ENCODE data around the gene TRIO.

TRIO gene

DNA sequence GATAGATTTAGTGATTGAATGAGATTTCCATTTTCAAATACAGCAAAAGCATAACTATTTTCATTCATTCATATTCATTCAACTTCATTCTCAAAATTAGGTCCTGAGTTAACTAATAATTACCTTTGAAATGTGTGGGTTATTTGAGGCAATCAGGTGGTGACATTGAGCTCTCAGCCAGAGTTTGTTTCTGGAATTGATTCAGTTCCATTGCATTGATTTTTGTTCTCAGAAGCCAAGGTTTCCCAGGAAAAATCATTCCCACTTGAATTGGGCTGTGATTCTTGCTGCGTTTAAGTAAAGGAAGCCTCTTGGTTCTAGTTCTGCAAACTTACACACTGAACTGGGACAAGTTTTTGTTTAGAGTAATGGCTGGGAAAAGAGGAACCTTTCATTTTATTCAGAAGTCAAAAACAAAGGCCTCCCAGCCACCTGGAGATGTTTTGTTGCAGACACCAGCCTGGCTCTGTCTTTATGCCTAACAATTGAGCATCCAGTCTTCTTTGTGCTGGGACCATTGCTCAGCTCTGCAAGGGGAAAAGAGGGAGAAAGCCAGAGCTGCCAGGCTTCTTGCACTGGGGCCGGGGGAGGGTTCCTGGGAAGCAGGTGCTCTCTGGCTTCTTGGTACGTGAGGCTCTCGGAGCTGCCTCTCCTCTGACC lies 198.6 kb downstream of the TRIO start:
- Mint-ChIP-seq H3K36me3 (ENCODE audit: low read depth) (no peaks in the 10 kb centered on the region), H3K4me1 (ENCODE audit: low read depth) (peaks cover 10% of the 10 kb centered on the region), H3K4me3 (no peak overlapping the region), H3K27me3 (no peaks in the 10 kb centered on the region), H3K9me3 (no peaks in the 10 kb centered on the region), H3K27ac (no peak overlapping the region)

DNA sequence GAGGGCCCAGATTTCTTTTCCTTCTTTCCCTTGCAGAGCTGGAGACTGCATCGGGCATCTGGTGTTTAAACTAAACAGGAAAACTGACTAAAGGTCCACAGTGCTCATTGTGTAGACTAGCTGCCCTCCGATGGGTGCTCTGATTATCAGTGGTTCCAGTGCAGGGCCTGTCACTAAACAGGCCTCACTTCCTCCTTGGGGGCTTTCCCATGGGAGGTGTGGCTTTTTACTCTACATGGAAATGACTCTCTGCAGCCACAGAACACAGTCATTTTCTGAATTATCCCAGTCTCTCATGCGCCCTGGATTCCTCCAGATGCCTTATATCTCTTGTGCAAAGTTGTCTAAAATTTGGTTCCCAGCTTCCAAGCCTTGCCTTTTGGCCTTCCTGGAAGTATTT lies 199.2 kb downstream of the TRIO start:
- Mint-ChIP-seq H3K4me3 (no peak overlapping the region), H3K4me1 (ENCODE audit: low read depth) (peaks cover 10% of the 10 kb centered on the region), H3K27ac (no peak overlapping the region), H3K9me3 (no peaks in the 10 kb centered on the region), H3K27me3 (no peaks in the 10 kb centered on the region), H3K36me3 (ENCODE audit: low read depth) (no peaks in the 10 kb centered on the region)

DNA sequence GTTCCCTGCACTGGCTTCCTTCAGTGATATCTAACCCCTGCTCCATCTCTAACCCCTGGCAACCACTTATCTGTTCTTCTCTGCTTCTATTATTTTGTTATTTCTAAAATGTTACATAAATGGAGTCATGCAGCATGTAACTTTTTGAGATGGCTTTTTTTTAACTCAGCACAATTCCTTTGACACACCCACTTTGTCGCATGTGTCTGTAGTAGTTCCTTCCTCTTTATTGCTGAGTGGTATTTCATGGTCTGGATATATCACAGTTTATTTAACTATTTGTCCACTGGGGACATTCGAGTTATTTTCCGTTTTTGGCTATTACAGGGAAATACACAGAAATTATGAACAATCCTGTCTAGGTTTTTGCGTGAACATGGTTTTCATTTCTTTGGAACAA lies 200.2 kb downstream of the TRIO start:
- H3K27ac Mint-ChIP-seq: no peak overlapping the region
- H3K4me3 Mint-ChIP-seq: no peak overlapping the region
- peaks cover 10% of the 10 kb centered on the region for H3K4me1 Mint-ChIP-seq (ENCODE audit: low read depth)
- no peaks in the 10 kb centered on the region for H3K9me3 Mint-ChIP-seq
- no peaks in the 10 kb centered on the region for H3K36me3 Mint-ChIP-seq (ENCODE audit: low read depth)
- no peaks in the 10 kb centered on the region for H3K27me3 Mint-ChIP-seq

DNA sequence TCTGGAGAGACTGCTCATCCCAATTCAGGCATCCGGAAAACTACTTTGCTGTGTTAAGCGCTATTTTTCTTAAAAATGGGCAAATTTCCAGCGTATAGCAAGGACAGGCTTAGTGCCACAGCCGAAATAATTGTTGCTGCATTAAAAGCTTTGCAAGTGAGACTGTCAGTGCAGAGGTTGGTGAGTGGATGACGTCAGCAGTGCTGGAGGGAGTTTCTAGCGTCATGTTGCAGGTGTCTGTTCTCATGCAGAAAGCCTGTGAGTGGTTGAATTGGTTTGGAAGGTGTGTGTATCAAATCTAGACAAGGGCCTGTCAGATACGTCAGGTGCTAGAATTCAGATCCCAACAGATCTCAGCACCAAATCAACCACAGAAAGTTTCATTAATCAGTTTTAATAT lies 204.4 kb downstream of the TRIO start:
- no peak overlapping the region for H3K4me3 Mint-ChIP-seq
- H3K27me3 Mint-ChIP-seq: no peaks in the 10 kb centered on the region
- H3K9me3 Mint-ChIP-seq: peaks cover 3% of the 10 kb centered on the region
- peaks cover 7% of the 10 kb centered on the region for H3K4me1 Mint-ChIP-seq (ENCODE audit: low read depth)
- H3K27ac Mint-ChIP-seq: no peak overlapping the region
- H3K36me3 Mint-ChIP-seq (ENCODE audit: low read depth): no peaks in the 10 kb centered on the region

DNA sequence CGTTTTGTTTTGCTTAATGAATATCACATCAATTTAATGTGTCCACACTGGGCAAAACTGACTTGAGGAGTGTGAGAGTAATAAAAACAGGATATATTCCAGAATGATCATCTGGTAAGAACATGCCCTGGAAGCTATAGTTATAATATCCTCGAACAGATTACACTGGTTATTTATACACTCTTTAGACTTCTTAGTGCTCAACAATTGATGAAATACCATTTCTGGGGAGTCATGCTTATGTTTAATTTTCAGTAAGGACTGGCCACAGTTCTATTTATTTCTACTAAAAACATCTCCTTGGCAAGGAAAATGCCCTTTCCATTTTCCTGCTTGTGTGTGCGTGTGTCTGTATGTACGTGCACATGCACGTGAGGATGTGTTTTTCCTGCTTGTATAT lies 205.0 kb downstream of the TRIO start:
- no peak overlapping the region for H3K27ac Mint-ChIP-seq
- peaks cover 3% of the 10 kb centered on the region for H3K9me3 Mint-ChIP-seq
- no peak overlapping the region for H3K4me3 Mint-ChIP-seq
- H3K27me3 Mint-ChIP-seq: no peaks in the 10 kb centered on the region
- H3K36me3 Mint-ChIP-seq (ENCODE audit: low read depth): no peaks in the 10 kb centered on the region
- H3K4me1 Mint-ChIP-seq (ENCODE audit: low read depth): peaks cover 3% of the 10 kb centered on the region

DNA sequence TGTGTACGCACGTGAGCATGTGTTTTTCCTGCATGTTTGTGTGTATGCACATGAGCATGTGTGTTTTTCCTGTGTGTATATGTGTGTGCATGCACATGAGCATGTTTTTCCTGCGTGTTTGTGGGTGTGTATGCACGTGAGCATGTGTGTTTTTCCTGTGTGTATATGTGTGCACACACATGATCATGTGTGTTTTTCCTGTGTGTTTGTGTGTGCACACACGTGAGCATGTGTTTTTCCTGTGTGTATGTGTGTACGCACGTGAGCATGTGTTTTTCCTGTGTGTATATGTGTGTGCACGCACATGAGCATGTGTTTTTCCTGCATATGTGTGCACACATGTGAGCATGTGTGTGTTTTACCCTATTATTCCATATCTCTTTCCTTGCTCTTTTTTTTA lies 205.9 kb downstream of the TRIO start:
- Mint-ChIP-seq H3K36me3 (ENCODE audit: low read depth) (no peaks in the 10 kb centered on the region), H3K27me3 (no peaks in the 10 kb centered on the region), H3K27ac (no peak overlapping the region), H3K4me3 (no peak overlapping the region), H3K4me1 (ENCODE audit: low read depth) (no peaks in the 10 kb centered on the region), H3K9me3 (peaks cover 3% of the 10 kb centered on the region)

DNA sequence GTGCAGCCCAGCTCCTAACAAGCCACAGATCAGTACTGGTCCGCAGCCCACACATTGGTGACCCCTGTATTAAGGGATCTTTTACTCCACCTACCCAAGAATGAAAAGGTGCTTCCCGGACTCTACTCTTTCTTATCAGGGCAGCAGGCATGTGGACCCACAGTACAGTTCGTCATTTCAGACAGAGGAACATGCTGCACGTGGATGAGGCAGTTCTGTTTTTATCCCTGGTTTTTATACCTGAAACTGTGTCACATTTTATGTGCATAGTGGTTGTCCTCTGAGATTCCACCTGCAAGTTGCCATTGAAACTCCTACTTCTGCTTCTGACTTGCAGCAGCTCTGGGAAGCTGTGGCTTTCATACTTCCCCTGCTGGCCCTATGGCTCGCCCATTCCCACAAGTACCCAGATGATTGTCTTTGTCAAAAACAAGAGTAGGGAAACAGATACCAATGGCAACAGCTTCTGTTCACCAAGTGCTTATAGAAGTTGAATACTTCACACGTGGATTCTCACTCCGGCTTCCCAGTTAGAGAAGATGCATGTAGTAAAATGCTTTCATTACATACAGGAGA lies 208.0 kb downstream of the TRIO start:
- Mint-ChIP-seq H3K9me3 (peaks cover 3% of the 10 kb centered on the region), H3K27ac (no peak overlapping the region)

DNA sequence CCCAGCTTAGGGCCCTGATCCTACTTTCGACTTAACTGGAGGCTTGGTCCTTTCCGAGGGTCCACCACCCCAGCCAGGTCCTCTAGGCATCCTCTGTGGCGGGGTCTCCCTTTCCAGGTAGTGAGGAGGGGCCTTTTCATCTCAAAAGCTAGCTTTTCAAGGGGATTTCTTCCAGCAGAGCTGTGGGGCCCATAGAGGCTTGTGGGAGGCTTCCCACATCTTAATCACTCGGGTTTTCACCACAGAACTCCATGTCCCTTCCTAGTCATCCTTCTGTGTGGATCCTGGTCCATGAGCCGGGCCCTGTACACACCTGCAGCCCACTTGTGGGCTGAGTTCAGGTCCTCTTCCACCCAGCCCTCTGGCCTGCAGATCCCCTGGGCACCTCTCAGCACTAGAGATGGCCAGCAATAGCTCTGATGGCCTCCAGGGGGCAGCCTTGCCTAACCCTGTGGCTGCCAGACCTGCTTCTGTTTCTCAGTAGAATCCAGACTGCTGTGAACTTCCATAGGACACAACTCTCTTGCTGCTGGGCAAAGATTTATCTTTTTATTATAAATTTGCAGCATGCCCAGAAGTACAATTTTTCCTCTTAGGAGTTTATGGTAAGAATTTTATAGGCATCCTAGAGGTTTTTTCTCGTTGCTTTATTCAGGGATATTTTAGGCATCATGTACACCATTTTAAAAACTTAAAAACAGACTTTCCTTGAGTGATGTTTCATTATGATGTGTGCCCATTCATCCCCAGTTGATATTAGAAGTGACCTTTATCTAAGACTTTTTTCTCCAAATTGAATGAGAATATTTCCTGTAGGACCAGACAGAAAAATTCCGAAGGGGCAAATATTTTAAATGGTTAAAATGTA lies 208.9 kb downstream of the TRIO start:
- Mint-ChIP-seq H3K4me1 (ENCODE audit: low read depth) (peaks cover 7% of the 10 kb centered on the region), H3K27me3 (no peaks in the 10 kb centered on the region), H3K9me3 (peaks cover 3% of the 10 kb centered on the region), H3K27ac (no peak overlapping the region), H3K36me3 (ENCODE audit: low read depth) (no peaks in the 10 kb centered on the region), H3K4me3 (no peak overlapping the region)

More for the DNA sequence above, 208.0 kb downstream of the TRIO start:
- Mint-ChIP-seq H3K27me3 (no peaks in the 10 kb centered on the region), H3K4me1 (ENCODE audit: low read depth) (peaks cover under 1% of the 10 kb centered on the region), H3K36me3 (ENCODE audit: low read depth) (no peaks in the 10 kb centered on the region), H3K4me3 (no peak overlapping the region)

DNA sequence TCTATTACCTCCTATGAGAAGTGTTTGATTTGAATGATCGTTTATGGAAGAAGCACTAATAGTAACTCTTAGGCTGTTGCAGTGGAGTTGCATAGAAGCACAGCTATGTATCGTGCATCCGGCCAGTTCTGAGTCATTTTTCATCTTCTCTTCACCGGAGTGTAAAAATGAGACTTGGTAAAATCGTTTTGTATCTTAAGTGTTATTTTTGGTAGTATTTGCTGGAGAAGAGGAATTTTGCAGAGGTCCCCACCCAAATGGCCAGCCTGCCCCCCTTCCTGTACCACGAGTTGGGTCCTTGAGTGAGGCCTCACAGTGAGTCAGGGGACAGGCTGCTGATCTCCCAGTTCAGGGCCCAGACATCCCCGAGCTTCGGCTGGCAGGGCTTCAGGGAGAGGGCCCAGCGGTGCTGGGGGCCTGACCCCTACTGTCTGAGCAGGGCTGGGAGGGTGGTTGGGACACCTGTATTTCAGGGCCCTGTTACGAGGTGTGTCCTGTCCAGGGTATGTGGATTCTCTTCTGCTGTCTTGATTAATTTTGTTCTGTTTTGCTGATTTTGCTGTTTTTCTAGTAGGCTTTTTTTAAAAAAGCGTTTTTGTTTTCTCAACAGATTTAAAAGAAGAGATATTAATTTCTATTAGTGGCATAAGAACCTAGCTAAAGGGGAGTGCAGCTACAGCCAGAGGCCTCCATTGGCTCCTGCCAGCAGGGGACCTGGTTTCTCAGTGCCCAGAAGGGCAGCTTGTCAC lies 210.8 kb downstream of the TRIO start:
- H3K4me3 Mint-ChIP-seq: no peak overlapping the region
- H3K27me3 Mint-ChIP-seq: no peaks in the 10 kb centered on the region
- H3K4me1 Mint-ChIP-seq (ENCODE audit: low read depth): peaks cover 7% of the 10 kb centered on the region
- H3K9me3 Mint-ChIP-seq: peaks cover 2% of the 10 kb centered on the region
- no peak overlapping the region for H3K27ac Mint-ChIP-seq
- no peaks in the 10 kb centered on the region for H3K36me3 Mint-ChIP-seq (ENCODE audit: low read depth)

DNA sequence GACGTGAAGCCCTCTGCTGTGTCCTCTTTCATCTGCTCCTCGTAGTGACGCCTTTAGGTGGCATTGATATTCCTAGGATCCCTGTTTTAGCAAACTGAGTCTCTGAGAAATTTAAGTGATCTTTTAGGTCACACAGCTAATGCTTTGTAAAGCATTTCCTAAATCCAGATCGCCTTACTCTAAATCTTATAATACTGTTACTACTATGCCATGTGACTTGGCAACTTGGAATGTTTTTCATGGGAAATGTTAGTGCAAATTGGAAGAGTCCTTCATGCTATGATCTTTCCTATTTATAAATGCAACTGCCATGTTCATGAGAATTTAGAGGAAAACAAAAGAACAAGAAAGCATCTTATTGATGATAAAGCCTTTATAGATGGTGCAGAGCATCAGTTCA lies 212.2 kb downstream of the TRIO start:
- H3K27ac Mint-ChIP-seq: no peak overlapping the region
- H3K36me3 Mint-ChIP-seq (ENCODE audit: low read depth): no peaks in the 10 kb centered on the region
- no peaks in the 10 kb centered on the region for H3K27me3 Mint-ChIP-seq
- H3K9me3 Mint-ChIP-seq: no peaks in the 10 kb centered on the region
- no peak overlapping the region for H3K4me3 Mint-ChIP-seq
- H3K4me1 Mint-ChIP-seq (ENCODE audit: low read depth): peaks cover 7% of the 10 kb centered on the region

DNA sequence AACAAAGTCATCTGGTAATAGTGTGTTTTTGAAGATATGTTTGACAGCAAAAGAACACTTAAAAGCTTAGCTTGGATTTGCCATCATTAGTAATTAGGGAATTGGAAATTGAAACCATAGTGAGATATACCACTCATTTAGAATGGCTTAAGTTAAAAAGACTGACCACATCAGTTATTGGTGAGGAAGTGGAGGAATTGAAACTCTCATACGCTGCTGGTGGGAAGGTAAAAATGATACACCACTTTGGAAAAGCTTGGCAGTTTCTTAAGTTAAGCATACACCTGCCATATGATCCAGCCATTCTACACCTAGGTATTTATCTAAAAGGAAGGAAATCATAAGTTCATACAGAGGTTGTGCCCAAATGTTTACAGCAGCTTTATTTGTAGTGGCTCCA lies 213.2 kb downstream of the TRIO start:
- Mint-ChIP-seq H3K4me1 (ENCODE audit: low read depth) (peaks cover 7% of the 10 kb centered on the region), H3K27ac (no peak overlapping the region), H3K4me3 (no peak overlapping the region), H3K36me3 (ENCODE audit: low read depth) (no peaks in the 10 kb centered on the region), H3K9me3 (no peaks in the 10 kb centered on the region), H3K27me3 (no peaks in the 10 kb centered on the region)

DNA sequence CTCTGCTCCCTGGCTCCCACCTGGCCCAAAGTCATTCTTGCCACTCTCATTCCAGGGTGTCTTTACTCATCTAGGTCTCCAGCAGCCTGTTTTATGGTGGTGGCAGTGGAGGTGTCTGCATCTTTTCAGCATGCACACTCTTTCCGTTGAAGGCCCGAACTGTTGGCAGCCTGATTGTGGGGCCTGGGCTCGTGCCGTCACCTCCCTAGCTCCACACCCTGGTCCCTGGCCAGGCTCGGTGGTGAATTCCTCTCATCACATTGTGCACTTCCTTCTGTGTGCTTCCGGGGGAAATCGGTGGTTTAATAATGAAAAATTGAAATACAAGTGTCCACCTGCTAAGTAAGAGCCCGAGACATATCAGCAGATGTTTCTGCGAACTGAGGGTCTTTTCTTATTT lies 214.3 kb downstream of the TRIO start:
- no peak overlapping the region for H3K27ac Mint-ChIP-seq
- no peaks in the 10 kb centered on the region for H3K27me3 Mint-ChIP-seq

DNA sequence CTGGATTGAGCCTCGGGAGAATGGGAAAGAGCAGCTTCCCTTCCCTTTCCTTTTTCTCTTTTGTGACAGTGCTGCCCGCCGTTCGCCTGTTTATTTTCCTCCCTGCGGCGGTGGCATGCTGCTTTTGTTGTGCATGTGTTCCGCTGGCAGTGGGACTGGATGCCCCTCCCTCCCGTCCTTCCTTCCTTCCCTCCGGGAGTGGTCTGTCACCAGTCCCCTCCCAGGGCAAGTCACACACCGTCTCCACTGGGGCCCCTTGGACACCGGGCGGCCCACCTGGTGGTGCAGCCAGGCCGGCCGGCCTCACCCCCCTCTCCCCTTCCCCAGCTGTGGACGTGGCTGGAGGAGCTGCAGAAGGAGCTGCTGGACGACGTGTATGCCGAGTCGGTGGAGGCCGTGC lies 214.7 kb downstream of the TRIO start:
- H3K4me3 Mint-ChIP-seq: no peak overlapping the region
- H3K27ac Mint-ChIP-seq: no peak overlapping the region
- no peaks in the 10 kb centered on the region for H3K36me3 Mint-ChIP-seq (ENCODE audit: low read depth)
- H3K27me3 Mint-ChIP-seq: no peaks in the 10 kb centered on the region
- no peaks in the 10 kb centered on the region for H3K9me3 Mint-ChIP-seq
- H3K4me1 Mint-ChIP-seq (ENCODE audit: low read depth): peaks cover 7% of the 10 kb centered on the region

More for the DNA sequence above, 214.3 kb downstream of the TRIO start:
- Mint-ChIP-seq H3K36me3 (ENCODE audit: low read depth) (no peaks in the 10 kb centered on the region), H3K4me3 (no peak overlapping the region), H3K4me1 (ENCODE audit: low read depth) (peaks cover 7% of the 10 kb centered on the region), H3K9me3 (no peaks in the 10 kb centered on the region)

DNA sequence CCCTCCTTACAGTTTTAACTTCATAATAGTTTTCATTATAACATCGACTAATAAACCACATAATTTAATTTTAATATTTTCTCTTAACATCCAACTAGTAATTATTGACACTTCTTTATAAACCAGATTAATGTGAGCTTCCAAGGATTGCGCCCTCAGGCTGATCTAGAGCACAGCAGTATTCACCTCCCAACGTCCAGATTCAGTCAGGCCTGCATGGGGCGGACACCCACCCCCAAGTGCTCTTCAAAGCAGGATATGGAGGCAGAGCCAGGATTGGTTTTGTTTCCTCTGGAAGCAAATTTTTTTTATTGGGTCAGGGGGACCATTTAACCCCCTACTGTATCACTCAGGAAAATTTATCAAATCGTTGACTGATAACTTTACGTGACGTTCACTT lies 215.4 kb downstream of the TRIO start:
- no peak overlapping the region for H3K27ac Mint-ChIP-seq
- H3K36me3 Mint-ChIP-seq (ENCODE audit: low read depth): no peaks in the 10 kb centered on the region

More for the DNA sequence above, 215.4 kb downstream of the TRIO start:
- Mint-ChIP-seq H3K27me3 (no peaks in the 10 kb centered on the region), H3K4me1 (ENCODE audit: low read depth) (peaks cover 7% of the 10 kb centered on the region), H3K9me3 (no peaks in the 10 kb centered on the region), H3K4me3 (no peak overlapping the region)

All from stimulated activated naive CD8-positive, alpha-beta T cell treated with anti-CD3 and anti-CD28 coated beads, Interleukin-15, Interleukin-2, amounts not matched to agents 100 ng/mL and 50 ng/mL, for 24 hours (primary cell).